ENCODE data around the gene FAT1.
"Not testable (repeated sequence)": the region's sequence is repeated elsewhere in the genome, so short reads cannot be mapped to it uniquely, and the experiment has no call there.

FAT1 gene

DNA sequence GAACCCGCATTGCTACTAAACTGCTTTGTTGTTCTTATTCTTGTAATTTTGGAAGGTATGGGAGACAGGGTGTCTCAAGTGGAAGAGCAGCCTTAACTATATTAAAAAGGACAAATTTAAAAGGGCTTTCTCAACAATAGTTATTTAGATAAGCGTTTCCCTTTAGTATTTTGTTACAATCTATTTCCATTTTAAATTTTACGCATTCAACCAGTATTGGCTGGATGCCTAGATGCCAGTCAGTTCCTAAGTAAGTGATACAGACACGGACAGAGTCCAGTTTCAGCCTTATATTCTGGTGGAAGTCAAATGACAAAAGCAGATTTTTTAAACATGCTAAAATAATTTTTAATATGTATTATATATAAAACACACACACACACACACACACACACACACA lies 28.3 kb downstream of the FAT1 start:
- DNase-seq: no peak

DNA sequence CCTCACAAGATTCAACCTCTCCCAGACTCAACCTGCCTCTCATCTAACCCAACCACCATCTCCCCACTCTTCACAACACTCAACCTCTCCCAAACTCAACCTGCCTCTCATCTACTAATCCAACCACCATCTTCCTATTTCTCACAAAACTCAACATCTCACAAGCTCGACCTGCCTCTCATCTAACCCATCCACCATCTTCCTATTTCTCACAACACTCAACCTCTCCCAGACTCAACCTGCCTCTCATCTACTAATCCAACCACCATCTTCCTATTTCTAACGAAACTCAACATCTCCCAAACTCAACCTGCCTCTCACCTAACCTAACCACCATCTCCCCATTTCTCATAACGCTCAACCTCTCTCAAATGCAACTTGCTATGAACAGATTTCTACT lies 29.8 kb downstream of the FAT1 start:
- DNase-seq: no peak

DNA sequence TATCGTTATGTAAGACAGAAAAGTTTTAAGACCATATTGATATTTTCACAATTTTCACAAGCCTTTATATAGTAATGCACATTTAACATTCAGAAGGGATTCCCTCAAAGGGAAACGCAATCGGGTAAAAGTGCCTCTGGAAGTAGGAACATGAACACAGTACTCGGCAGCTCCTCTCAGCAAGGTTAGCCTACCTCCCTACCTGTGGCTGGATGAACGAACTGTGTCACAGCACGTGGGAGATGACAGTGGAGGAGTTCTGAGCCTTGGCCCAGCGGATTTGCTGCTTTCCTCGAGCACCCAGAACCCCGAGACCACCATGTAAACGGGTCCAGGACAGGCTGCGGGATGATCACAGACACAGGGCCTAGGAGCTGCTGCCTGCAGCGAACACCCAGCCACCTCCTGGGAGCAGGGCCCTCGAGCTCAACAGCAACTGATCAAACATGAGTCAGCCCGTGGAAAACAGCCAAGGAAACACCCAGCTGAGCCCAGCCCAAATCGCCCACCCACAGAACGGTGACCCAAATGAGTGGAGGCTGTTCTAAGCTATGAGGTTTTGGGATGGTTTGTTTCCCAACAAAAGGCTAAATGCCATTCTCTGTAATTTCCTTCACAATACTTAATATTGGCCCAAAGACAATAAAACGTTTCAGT lies 30.4 kb downstream of the FAT1 start:
- peak; percentile 13 for DNase-seq

DNA sequence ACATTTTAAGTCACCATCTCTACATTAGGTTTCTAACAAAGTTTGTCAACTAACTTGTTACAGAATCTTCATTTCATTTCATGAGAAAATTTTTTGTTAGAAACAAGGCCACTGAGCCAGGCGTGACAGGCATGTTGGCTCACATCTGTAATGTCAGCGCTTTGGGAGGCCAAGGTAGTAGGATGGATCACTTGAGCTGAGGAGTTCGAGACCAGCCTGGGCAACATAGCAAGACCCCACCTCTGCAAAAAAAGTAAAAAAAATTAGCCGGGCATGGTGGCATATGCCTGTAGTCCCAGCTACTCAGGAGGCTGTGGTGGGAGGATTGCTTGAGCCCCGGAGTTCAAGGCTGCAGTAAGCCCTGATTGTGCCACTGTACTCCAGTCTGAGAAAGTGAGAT lies 32.3 kb downstream of the FAT1 start:
- no peak for DNase-seq

DNA sequence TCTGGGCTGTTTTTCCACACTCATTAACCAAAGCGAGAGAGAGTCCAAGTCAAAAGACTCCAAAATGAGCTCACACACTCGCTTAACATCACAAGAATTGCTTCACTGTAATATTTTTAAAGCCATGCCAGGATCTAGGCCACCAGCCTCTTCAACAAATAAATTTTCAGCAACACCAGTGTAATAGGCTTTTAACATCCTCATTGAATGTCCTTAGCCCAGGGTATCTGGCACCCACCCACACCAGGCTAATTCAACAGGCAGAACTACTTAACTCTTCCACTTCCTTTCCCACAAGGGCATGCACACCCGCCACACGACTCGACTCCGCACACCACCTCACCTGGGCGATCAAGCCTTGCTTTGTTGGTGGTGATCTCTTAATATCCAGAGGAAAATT lies 34.2 kb downstream of the FAT1 start:
- no peak for DNase-seq

DNA sequence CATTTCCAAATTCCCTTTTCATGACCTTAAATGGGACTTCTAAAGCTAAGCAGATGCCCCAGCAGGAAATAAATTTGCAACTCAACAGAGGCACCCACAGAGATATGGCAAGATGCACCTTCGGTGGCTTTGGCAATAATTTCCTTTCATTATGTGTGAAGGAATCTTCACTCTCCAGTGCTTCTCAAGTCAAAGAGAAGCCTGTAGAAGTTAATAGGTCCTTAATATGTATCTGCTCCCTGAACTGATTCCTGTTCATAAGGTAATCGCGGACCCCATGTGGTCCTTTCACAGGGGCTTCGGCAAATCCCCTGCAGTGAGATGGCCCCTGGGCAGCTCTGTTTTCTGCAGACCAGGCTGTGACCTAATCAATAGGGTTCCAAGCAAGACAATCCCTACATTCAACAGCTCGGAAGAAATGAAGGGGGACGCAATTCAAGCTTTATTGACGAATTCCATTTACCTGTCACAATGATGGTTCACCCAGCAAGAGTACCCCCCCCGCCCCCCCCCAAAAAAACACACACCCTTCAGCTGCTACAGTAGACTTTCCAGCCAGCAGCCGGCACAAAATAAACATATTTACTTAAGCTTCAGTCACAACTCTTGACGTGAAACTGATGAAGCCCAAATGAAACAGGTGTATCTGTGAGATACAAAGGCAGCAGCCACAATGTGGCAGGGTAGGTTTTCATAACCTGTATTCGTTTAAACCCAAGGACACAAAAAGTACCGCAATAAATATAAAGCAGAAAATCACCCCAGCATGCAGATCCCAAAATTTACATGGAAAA lies 35.3 kb downstream of the FAT1 start:
- DNase-seq: no peak

DNA sequence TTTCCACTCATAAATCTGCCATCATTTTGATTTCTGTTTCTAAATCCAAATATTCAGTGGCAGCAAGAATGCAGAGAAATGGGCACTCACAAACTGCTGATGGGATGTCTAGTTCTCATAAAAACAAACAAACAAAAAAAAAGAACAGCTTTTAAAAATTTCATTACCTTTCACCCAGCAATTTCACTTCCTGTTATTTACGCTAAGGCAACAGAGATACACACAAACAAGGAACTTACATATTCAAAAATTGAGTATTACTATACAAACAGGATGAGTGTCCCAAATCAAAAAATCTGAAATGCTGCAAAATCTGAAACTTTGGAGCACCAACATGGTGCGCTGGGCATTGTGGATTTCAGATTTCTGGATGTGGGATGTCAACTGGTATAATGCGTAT lies 36.4 kb downstream of the FAT1 start:
- DNase-seq: no peak

DNA sequence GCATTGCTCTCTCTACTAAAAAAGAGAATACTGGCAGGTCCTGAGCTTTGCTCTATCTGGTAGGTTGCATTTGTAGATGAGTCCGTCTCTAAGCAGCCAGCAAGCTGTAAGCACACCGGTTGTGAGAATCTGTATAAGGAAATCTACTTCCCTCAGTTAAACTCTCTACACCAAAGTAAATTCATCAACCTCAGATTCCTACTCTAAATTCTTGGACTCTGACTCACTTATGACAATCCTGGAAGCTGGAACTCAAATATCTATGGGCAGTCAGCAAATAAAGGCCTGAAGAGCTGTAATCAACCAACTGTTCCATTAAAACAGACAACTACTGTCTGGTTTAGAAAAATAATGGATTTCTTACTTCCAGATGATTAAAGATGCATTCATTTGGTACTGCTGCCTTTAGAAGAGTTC lies 37.9 kb downstream of the FAT1 start:
- no peak for DNase-seq

DNA sequence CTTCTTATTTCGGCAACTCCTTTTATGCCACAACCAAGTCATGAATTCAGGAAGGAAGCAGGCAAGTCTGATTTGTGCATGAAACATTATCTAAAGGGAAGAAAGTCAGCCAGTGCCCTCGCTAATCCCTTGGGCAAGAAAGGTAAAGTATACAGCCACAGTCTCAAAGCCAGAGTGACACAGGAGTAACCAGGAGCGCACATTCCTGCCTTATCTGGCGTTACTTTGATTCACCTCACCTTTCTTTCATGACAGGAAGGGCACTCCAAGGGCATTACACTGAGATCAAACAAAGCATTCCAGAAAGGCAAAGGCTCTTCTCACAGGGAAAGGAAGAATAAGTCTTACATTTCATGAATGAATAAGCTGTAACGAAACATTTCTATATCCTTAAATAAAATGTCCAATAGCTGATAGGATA lies 38.8 kb downstream of the FAT1 start:
- no peak for DNase-seq

DNA sequence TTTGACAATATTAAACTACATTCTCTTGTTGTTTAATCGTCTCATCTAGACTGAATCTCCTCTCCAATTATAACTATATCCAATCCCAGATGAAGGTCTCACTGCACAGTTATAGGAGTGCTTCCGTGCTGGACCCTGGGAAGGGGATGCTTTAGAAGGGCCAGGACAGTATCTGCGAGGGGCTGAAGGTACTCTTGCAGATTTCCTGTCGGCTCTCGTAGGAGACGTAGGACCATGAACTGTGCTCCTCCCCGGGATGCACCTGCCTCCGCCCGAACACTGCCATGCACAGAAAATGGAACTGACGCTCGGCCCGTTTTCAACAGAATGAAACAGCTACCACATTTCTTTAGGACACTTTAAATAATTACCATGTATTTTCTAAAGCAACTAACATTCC lies 39.4 kb downstream of the FAT1 start:
- no peak for DNase-seq

DNA sequence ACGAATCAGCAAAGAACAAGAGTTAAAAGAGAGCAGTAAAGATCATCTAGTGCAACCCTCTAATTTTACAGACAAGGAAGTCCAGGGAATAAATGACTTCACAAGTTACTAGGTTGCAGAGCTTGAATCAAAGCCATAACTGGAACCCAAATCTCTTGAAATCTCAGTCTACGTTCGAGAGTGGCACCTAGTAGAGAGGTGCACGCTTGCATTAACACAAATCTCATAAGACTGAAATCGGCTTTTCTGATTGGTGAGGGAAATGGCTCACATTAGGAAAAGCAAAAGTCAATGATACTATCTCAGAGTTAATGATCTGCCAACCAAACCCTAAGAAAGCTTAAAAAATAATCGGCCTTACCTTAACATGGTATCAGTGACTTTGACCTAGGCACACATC lies 43.0 kb downstream of the FAT1 start:
- DNase-seq: no peak

DNA sequence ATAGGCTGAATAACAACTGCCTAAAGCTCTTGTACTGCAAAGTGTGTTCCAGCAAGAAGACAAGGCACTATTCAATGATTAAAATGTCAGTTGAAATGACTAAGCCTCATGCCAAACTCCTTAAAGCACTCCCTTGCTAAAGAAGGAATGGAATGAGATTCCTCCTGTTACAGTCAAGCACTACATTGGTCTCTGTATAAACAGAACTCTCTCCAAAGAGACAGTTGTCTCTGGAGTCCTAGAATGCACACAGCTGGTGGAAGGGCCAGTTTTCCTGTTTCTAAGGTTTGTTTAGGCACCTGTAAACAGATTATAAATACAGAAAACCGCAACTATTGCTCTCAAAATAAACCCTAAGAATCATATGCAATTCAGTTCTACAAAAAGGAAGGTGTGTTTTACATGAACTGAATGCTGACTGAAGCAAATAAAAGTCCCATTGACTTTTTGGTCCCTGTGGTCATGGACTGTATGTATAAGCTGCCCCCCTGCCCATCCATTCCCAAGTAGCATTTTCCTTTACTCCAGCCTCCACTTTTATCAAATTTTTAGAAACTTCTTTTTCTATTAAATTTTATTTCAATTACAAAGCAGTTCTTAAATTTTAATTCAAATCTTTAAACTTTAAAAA lies 47.0 kb downstream of the FAT1 start:
- DNase-seq: no peak

DNA sequence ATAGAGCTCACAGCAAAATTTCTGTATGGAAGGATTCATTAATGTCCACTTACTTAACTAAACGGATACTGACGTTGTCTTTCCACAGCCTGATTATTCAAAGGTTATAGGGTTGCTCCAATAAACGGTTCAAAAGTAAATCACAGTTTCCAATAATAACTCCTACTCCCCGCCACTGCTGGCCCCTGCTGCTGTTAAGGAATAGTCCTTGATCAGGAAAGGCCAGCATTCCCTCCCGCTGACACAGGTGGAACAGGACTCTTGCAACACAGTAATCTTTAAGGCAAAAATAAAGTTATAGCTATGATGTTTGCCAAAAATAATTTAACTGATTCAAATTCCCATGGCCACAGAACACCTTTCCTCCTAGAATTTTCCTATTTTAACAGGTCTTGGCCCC lies 53.9 kb downstream of the FAT1 start:
- DNase-seq: no peak

DNA sequence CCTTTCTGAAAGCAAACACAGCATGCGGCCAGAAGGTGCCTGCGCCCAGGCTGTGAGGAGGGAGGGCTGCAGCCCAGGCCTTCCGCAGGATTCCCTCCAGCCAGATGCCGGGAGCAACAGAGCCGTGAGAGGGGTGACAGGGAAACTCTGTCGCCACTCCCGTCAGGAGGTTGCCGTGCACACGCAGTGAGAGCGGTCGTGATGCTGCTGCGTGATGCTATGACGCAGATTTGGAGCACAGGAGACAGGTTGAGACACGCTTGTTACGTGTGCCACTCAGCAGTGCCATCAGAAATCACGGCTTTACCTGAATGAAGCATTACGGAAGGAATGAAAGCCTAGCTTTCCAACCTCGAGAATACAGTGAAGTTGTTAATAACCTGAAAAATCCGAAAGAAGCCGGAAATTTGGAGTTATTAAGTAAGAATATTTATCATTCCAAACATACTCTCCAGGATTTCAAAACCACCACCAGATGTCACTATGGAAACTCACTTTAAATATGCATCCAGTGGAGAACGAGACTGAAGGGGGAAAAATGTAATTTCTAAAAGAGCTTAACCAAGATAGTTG lies 54.4 kb downstream of the FAT1 start:
- DNase-seq: no peak

DNA sequence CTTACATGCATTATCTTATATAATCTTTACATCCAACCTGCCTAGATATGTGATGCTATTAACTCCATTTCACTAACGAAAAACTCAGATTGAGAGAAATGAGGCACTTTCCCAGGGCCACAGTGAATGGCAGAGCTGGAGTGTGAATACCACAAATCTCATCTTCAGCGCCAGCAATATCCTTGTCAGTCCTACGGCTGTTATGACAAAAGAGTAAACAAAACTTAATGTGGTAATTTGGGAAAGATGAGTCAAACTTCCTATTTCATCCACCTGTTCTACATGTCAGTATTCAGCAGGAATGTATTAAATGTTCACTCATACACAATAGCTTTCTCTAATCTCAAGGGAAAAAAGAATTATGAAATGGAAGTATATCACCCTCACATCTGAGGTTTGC lies 56.9 kb downstream of the FAT1 start:
- DNase-seq: no peak

DNA sequence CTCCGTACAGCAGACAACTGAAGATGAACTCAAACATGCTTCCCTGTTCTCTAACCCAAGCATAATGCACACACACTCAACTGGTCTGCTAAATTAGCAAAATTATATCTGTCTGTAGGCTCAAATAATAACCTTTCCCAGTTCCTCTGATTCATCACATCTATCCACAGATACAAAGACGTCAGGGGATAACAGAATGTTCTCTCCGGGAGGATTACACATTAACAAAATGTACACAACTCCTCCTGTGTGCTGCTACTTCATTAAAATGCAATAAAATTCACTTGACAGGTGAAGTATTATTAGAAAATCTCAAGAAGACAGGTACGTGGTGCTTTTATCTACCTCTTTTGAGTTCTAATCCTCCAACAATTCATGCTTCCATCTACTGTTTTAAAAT lies 57.4 kb downstream of the FAT1 start:
- no peak for DNase-seq

DNA sequence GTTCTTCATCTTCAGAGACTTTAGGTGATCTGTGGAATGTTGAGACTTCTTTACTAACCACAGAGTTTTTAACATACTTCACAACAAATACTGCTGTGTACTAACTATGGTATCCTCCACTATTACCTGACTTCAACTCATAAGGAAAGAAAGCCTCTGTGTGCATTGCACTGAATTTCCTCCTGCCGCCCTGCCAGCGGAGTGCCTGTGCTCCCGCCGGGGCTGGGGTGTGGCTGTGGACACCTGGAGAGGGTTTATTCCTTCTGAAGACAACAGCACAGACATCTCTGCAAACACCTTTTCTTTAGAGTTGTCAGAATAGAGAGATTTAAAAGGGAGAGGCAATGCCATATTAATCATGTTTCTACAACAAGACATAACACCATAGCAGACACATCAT lies 63.3 kb downstream of the FAT1 start:
- no peak for DNase-seq

DNA sequence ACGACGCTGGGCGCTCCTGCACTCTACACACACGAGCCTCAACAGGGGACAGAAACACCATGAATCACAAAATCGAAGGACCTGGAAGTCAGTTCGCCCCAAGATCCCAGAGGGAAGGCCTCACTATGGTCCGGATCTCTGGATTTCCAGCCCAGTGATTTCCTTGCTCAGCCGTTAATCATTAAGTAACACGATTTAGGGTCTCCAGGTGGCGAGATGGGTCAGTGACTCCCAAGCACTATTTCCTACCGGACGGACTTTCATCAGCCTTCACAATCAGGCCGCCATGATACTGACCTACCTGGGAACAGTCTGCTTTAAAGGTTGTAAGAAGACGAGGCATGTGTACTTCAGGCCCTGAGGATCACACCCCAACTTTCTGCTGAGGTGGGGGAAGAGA lies 63.7 kb downstream of the FAT1 start:
- DNase-seq: no peak

DNA sequence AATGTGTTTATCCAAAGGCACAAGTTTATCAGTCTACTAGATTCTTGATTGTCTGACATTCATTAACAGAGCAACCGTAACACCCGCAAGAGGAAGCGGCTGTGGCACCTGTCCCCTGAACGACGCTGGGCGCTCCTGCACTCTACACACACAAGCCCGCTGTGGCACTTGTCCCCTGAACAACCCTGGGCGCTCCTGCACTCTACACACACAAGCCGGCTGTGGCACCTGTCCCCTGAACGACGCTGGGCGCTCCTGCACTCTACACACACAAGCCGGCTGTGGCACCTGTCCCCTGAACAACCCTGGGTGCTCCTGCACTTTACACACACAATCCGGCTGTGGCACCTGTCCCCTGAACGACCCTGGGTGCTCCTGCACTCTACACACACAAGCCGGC lies 64.2 kb downstream of the FAT1 start:
- DNase-seq: not testable (repeated sequence)

DNA sequence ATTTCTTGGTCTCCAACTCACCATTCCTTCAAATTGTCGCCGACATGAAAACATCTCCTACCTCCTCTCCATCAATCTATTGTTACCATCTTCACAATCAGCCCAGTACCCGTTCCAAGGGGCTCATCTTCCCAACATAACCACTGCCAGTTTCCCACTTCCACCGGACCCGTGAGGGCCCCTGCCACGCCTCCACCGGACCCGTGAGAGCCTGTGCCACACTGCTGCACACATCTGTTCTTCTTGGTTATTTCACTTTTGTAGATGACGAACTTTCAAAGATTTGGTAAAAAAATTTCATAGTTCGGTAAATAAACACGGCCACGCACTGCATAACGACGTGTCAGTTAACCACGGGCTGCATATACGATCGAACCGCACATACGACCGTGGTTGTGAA lies 65.0 kb downstream of the FAT1 start:
- DNase-seq: no peak

DNA sequence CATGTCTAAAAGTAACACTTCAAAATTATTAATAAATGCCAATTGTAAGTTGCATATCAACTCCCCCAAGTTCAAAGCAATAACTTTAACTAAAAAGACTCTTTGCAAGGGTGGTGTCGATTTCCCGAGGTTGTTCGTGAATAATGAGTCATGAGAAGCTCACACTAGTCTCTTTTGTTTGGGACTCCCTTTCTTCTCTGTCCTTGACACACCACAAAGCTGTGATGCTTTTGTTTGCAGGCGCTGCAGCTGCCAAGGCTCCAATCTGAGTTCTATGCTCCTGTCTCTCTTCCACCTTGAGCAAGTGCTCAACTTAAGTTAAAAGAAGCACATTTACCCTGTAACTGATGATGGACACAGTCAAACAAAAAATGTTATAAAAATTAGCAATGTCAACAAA lies 65.9 kb downstream of the FAT1 start:
- no peak for DNase-seq

DNA sequence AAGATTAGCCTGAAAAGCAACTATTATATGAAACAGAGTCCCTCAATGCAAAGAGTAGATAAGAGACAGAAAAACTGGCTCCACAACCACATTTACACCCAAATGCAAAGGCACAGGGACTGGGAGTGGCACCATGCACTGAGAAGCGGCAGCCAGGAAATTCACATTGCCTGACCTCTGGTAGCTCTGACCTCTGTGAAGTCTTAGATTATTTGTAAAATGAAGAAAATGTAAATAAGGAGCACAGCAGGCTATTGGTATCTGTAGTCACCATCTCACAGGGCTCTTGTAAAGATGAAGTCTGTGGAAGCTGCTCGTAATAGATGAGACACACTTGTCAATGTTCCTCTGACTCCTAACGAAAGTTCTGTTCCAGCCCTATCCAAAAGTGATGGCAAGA lies 69.7 kb downstream of the FAT1 start:
- no peak for DNase-seq

DNA sequence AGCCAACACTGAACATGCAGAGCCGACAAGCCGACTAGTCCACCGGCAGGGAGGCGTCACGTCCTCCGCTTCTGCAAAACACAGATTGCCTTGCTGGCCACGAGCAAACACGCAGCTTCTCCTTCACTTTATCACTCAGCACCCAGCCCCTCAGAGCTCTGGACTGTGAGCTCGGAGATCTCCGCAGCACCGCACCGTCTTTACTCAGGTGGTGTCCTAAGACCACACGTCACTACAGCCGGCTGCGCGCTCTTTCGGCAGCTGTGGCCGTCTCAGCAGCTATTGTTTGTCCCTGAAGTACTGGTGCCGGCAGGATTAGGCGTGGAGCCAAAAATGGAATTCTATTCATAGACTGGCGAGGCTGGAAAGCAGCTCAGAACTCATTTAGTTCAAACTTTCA lies 72.0 kb downstream of the FAT1 start:
- no peak for DNase-seq

DNA sequence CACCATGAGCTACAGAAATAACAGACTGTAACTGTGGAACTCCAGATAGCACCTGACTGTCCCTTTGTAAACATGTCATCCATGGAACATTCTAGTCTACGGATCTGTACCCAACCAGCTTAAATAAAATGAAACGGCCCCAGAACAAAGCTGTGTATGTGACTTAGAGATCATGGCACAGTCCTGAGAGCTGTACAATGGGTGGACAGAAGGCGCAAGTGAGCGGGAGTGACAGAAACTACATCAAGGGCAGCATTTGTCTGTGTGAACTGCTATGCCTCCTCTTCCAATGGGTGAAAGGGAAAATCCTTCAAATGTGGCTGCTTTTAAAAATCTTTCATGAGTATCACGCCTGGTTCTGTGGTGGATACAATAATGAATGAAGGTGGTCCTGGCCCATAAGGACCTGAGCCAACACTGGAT lies 72.5 kb downstream of the FAT1 start:
- no peak for DNase-seq

Data from T1000 (cell line).